ENCODE data around the gene HHIP. TPM values are rescaled to one million over a fixed set of nuclear protein-coding genes. Genes with fewer than 3 reads are reported as not detected.
A peak's percentile ranks its signal among the peaks of the same experiment; 100 is the strongest.

The HHIP gene
- total and polyA plus RNA-seq, 9 of the 15 experiments (the other 6 are each of a cell fraction or from before 2014, with no cell fraction given): 0.09 TPM; not detected in 8

- ChIA-PET CTCF (ENCODE audit: low intra/inter-chr PET ratio) (no interaction called here), POLR2A (no interaction called here)
- no peak for DNase-seq (ENCODE audit: extremely low read depth in 1 of 4, low spot score in 3 of 4)
- Histone ChIP-seq H3K79me2 (ENCODE audit: control insufficient read depth, insufficient read depth, low read length) (no peaks in the 10 kb centered on the region), H3K9ac (ENCODE audit: insufficient read depth in 1 of 2, low read depth in 2 of 2, low read length in 2 of 2) (no peak overlapping the region), H2AFZ (ENCODE audit: low read depth, low read length) (no peak overlapping the region), H3K4me1 (replicated peaks in 1 of 2; ENCODE audit: control insufficient read depth in 2 of 2, insufficient read depth in 2 of 2, low read length in 2 of 2) (no peaks in the 10 kb centered on the region), H3K9me1 (ENCODE audit: control insufficient read depth, insufficient read depth, low read length) (no peaks in the 10 kb centered on the region), H3K27me3 (ENCODE audit: control insufficient read depth in 2 of 2, insufficient read depth in 2 of 2, low read length in 2 of 2) (no peaks in the 10 kb centered on the region), H3K27ac (ENCODE audit: extremely low read depth, low read depth, low read length) (no peak overlapping the region), H3K9me3 (replicated peaks; ENCODE audit: control insufficient read depth, insufficient read depth, low read depth, low read length) (no peaks in the 10 kb centered on the region), H3K4me2 (ENCODE audit: insufficient read depth, low read length) (no peak overlapping the region), H3K4me3 (no peak overlapping the region), H4K20me1 (replicated peaks; ENCODE audit: control insufficient read depth, insufficient read depth, low read length) (no peaks in the 10 kb centered on the region), H3K36me3 (ENCODE audit: control insufficient read depth, insufficient read depth, low read length) (no peaks in the 10 kb centered on the region)
- ATAC-seq: no peak
- TF ChIP-seq ZNF316 (IDR thresholded peaks at IDR 0.05) (peak; percentile 57), CSDE1 (IDR thresholded peaks at IDR 0.05) (no peak), MAFG (tag; conservative IDR thresholded peaks at IDR 0.05) (0 out of 2 replicates have a peak, but pooled peaks have one; percentile 4)
- no peak for FAIRE-seq
- BruUV-seq (replicated peaks): no TSS peak
- in situ Hi-C loops (cut with MboI) (no loop called here), intact Hi-C loops (cut with micrococcal nuclease) (no loop called here)
- WGBS (ENCODE audit: insufficient coverage, low coverage, missing lambda C conversion rate): 1% methylated on average over 8 of the region's 8 CpGs
Observed at GRCh38 chr4:144658015-144658567, 12.1 kb downstream of the HHIP start.

DNA sequence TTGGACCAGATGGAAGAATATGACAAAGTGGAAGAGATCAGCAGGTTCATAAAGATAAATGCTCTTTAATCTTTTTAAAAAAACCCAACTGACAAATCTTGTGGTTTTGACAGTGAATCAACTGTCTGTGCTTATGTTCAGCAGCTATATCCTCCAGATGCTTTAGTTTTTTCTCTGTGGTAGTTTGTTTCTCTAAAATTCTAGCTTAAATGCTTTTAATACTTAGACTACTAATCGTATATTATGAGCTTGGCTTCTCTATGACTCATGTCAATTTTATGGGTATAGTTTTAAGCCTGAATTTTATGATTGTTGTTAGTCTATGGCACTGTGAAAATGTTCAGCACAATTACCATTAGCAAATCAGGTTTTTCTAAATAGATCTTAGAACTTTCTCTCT, 12.9 kb downstream of the HHIP start:
- Histone ChIP-seq H3K4me1 (replicated peaks in 1 of 2; ENCODE audit: control insufficient read depth in 2 of 2, insufficient read depth in 2 of 2, low read length in 2 of 2) (no peaks in the 10 kb centered on the region), H3K27me3 (ENCODE audit: control insufficient read depth in 2 of 2, insufficient read depth in 2 of 2, low read length in 2 of 2) (no peaks in the 10 kb centered on the region), H3K27ac (ENCODE audit: extremely low read depth, low read depth, low read length) (no peak overlapping the region), H4K20me1 (replicated peaks; ENCODE audit: control insufficient read depth, insufficient read depth, low read length) (no peaks in the 10 kb centered on the region), H3K4me2 (ENCODE audit: insufficient read depth, low read length) (no peak overlapping the region), H3K79me2 (ENCODE audit: control insufficient read depth, insufficient read depth, low read length) (no peaks in the 10 kb centered on the region), H3K36me3 (ENCODE audit: control insufficient read depth, insufficient read depth, low read length) (no peaks in the 10 kb centered on the region), H3K4me3 (no peak overlapping the region), H2AFZ (ENCODE audit: low read depth, low read length) (no peak overlapping the region), H3K9me1 (ENCODE audit: control insufficient read depth, insufficient read depth, low read length) (no peaks in the 10 kb centered on the region), H3K9me3 (replicated peaks; ENCODE audit: control insufficient read depth, insufficient read depth, low read depth, low read length) (no peaks in the 10 kb centered on the region), H3K9ac (ENCODE audit: insufficient read depth in 1 of 2, low read depth in 2 of 2, low read length in 2 of 2) (no peak overlapping the region)
- intact Hi-C loops (cut with micrococcal nuclease) (no loop called here), in situ Hi-C loops (cut with MboI) (no loop called here)
- no peak for ATAC-seq
- FAIRE-seq: no peak
- TF ChIP-seq POLR2A (conservative IDR thresholded peaks at IDR 0.05) (no peak), TEAD4 (IDR thresholded peaks at IDR 0.05; ENCODE audit: low read length) (peak; percentile 28; the same call in 1 of the 2 replicates), TEAD4 (CRISPR knock-in tag; IDR thresholded peaks at IDR 0.05; ENCODE audit: borderline replicate concordance) (no peak), NUFIP1 (IDR thresholded peaks at IDR 0.05; ENCODE audit: partially characterized antibody) (no peak), SREBF1 (IDR thresholded peaks at IDR 0.05; ENCODE audit: borderline replicate concordance, low read depth, low read length) (no peak)
- BruUV-seq (replicated peaks): no TSS peak
- CTCF ChIA-PET (ENCODE audit: low intra/inter-chr PET ratio): no interaction called here
- DNase-seq (ENCODE audit: extremely low read depth in 1 of 4, low spot score in 3 of 4): no peak
- 0% methylated on average over 1 of the region's 1 CpG for WGBS (ENCODE audit: insufficient coverage, low coverage, missing lambda C conversion rate)
- POLR2A ChIA-PET: no interaction called here
